ENCODE results near the gene KRT81.

GRCh38 chr12:52278575-52279421 lies 12.5 kb downstream of the KRT81 start:
- peak in 1 of 2 donors; percentile 27 for TF ChIP-seq POLR2A (IDR thresholded peaks at IDR 0.05)
- TF ChIP-seq CTCF (IDR thresholded peaks at IDR 0.05) = peak; percentile 92 to 99 (median 92)
